Glutamatergic neuron (in vitro differentiated cells): ENCODE data around the gene TRAF2. TPM values are rescaled to one million over a fixed set of nuclear protein-coding genes. Genes with fewer than 3 reads are reported as not detected.

Experiments used
- DNase-seq: peaks from one replicate; pipeline ENCODE4 v3.0.0; 2022
- H3K27ac Mint-ChIP-seq: one replicate; pipeline ENCODE4 v1.8.0; 2020; ENCODE audit warnings: mild to moderate bottlenecking, mixed read lengths, inconsistent platforms; ENCODE audit not compliant: unreplicated experiment
- H3K27me3 Mint-ChIP-seq: one replicate; pipeline ENCODE4 v1.8.0; 2020; ENCODE audit warnings: mild to moderate bottlenecking, moderate library complexity, mixed read lengths, inconsistent platforms; ENCODE audit not compliant: unreplicated experiment
- H3K36me3 Mint-ChIP-seq: one replicate; pipeline ENCODE4 v1.8.0; 2020; ENCODE audit warnings: mild to moderate bottlenecking, mixed read lengths, inconsistent platforms; ENCODE audit not compliant: unreplicated experiment
- H3K4me1 Mint-ChIP-seq: one replicate; pipeline ENCODE4 v1.8.0; 2020; ENCODE audit warnings: mild to moderate bottlenecking, low read depth, mixed read lengths, inconsistent platforms; ENCODE audit not compliant: unreplicated experiment
- H3K4me3 Mint-ChIP-seq: one replicate; pipeline ENCODE4 v1.8.0; 2020; ENCODE audit warnings: mild to moderate bottlenecking, mixed read lengths, inconsistent platforms; ENCODE audit not compliant: unreplicated experiment
- H3K9me3 Mint-ChIP-seq: one replicate; pipeline ENCODE4 v1.8.0; 2020; ENCODE audit warnings: mild to moderate bottlenecking, moderate library complexity, mixed read lengths, inconsistent platforms; ENCODE audit not compliant: unreplicated experiment
- total RNA-seq: library from RNA; stranded (reverse); fragmentation: NEBNext Ultra II Directional; extraction: Animal tissue kit (Norgen Biotek cat#: 25700); gene quantifications from one replicate; pipeline ENCODE4 v1.2.1, GENCODE V29; 2021; ENCODE audit not compliant: unreplicated experiment
- TF ChIP-seq, protein P1 (sequence below): fragments of 200-600 bp; sonication (generic); IDR thresholded peaks from one replicate; pipeline ENCODE4 v1.5.0; 2021; ENCODE audit not compliant: partially characterized antibody, unreplicated experiment

The TRAF2 gene
- total RNA-seq, 1 donor from 2014 or later, result 27.3 TPM

DNA sequence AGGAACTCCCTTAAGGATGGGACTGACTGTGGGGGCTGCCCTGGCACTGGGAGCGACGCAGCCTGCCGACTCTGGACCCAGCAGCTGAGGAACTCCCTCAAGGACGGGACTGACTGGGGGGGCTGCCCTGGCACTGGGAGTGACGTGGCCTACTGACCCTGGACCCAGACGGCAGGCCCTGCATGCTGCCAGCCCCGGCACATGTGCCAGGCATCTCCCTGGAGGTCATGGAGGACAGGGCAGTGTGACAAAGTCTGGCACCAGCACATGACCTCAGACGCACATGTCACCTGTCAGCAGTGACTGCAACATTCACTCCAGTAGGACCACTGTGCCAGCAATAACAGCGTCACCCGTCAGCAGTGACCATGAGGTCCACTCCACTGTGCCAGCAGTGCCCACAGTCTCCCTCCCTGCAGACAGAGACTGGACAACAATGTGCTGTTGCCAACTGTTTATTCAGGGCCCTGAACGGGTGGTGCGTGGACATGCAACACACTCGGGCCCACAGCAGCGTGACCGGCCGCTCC, 53.7 kb downstream of the TRAF2 start:
- Mint-ChIP-seq H3K27ac (no peak overlapping the region), H3K4me1 (no peaks in the 10 kb centered on the region), H3K27me3 (peaks cover 5% of the 10 kb centered on the region), H3K9me3 (peaks cover 16% of the 10 kb centered on the region), H3K4me3 (no peak overlapping the region), H3K36me3 (no peaks in the 10 kb centered on the region)
- TF ChIP-seq, protein P1, sequence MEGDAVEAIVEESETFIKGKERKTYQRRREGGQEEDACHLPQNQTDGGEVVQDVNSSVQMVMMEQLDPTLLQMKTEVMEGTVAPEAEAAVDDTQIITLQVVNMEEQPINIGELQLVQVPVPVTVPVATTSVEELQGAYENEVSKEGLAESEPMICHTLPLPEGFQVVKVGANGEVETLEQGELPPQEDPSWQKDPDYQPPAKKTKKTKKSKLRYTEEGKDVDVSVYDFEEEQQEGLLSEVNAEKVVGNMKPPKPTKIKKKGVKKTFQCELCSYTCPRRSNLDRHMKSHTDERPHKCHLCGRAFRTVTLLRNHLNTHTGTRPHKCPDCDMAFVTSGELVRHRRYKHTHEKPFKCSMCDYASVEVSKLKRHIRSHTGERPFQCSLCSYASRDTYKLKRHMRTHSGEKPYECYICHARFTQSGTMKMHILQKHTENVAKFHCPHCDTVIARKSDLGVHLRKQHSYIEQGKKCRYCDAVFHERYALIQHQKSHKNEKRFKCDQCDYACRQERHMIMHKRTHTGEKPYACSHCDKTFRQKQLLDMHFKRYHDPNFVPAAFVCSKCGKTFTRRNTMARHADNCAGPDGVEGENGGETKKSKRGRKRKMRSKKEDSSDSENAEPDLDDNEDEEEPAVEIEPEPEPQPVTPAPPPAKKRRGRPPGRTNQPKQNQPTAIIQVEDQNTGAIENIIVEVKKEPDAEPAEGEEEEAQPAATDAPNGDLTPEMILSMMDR, result no peak
- no peak for DNase-seq

DNA sequence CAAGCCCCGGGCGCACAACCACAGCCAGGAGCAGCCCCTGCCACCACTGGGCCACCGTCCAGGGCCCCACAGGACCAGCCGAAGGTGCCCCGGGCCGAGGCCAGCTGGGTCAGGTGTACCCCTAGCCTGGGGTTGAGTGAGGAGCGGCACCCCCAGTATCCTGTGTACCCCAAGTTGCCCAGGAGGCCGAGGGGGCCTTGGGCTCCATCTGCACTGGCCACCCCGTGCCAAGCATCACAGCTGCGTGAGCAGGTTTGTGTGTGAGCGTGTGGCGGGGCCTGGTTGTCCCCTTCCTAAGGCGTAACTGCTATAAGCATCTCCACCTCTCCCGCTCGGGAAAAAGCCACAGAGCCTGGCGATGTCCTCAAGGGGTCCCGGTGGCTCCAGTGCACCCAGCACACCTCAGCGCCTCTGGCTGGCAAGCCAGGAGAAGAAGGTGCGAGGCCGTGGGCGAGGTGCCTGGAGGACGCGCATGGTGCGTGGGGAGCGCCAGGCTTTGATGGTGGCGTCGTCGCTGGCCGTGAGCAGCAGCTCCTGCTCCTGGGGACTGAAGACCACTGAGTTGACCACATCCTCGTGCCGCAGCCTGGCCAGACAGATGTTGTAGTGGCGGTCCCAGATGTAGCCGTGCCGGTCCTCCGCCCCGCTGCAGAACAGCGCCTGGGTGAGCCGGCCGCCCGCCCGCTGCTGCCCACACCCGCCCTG, 54.4 kb downstream of the TRAF2 start:
- Mint-ChIP-seq H3K27ac (no peak overlapping the region), H3K9me3 (peaks cover 16% of the 10 kb centered on the region), H3K36me3 (no peaks in the 10 kb centered on the region), H3K4me3 (no peak overlapping the region), H3K4me1 (no peaks in the 10 kb centered on the region), H3K27me3 (peaks cover 5% of the 10 kb centered on the region)
- DNase-seq, result no peak
- TF ChIP-seq, protein P1, result no peak

DNA sequence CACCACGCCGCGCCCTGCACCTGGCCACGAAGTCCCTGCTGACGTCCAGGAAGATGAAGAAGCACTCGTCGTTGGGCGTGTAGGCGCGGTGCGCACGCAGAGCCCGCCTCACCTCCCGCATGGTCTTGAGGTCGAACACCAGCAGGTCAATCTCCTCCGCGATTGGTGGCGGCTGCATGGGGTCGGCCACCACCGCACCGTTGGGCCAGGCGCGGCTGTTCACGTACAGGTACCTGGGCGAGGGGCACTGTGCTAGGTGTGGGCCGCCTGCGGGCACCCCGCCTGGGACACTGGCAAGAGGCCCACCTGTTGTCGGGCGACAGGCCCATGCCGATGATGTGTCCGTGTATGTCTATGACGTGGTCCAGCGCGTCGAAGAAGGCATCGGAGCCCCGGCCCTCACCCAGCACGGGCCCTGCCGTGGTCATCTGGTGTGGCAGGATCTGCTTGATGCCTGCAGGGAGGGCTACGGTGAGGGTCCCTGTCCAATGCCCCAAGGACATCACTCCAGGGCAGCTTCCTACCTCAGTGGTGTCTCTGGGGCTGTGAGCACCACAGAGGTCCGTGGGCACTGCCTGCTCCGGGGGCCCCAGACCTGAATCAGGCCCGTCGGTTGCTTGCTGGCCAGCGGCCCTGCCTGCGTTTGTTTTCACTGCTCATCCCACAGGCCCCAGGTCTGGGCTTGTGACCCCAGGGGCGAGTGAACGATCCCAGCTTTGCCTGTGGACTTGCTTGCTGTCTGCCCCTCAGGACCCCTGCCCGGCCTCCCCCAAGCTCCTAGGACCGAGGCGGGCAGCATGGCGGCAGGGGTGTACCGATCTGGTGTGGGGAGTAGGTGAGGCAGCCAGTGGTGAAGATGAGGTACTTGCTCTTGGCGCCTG, 55.2 kb downstream of the TRAF2 start:
- peaks cover 5% of the 10 kb centered on the region for H3K27me3 Mint-ChIP-seq
- no peaks in the 10 kb centered on the region for H3K36me3 Mint-ChIP-seq
- H3K4me1 Mint-ChIP-seq, result no peaks in the 10 kb centered on the region
- peaks cover 15% of the 10 kb centered on the region for H3K9me3 Mint-ChIP-seq
- DNase-seq, result no peak
- TF ChIP-seq, protein P1, result no peak
- H3K27ac Mint-ChIP-seq, result no peak overlapping the region
- H3K4me3 Mint-ChIP-seq, result no peak overlapping the region

- Mint-ChIP-seq H3K9me3 (peaks cover 10% of the 10 kb centered on the region), H3K4me3 (no peak overlapping the region), H3K36me3 (no peaks in the 10 kb centered on the region), H3K27me3 (peaks cover 7% of the 10 kb centered on the region), H3K27ac (no peak overlapping the region), H3K4me1 (peaks cover 2% of the 10 kb centered on the region)
- DNase-seq, result no peak
- TF ChIP-seq, protein P1, result no peak
These were observed 56.0 kb downstream of the TRAF2 start for GRCh38 chr9:136942112-136942880.
